K562 (cell line): ENCODE results near the gene WFDC2.

Experiments used
- CTCF ChIP-seq, 3 experiments: IDR thresholded peaks in 2 of 3; conservative IDR thresholded peaks in 1 of 3; 2 replicates each; pipeline ENCODE4 v1.5.1; 2011 to 2012; ENCODE audit warnings: low read length in 3 of 3, mild to moderate bottlenecking in 3 of 3, control low read depth in 2 of 3, improper control_type of control experiment in 1 of 3, inconsistent platforms in 1 of 3, low read depth in 1 of 3, mixed read lengths in 1 of 3, moderate library complexity in 1 of 3; ENCODE audit not compliant: insufficient read depth in 2 of 3
- POLR2A ChIP-seq: fragments of 450-650 bp; conservative IDR thresholded peaks from 2 replicates; pipeline ENCODE4 v1.6.1; 2016
- POLR2AphosphoS5 ChIP-seq: IDR thresholded peaks from 2 replicates; pipeline ENCODE4 v1.6.1; 2011; ENCODE audit warnings: mild to moderate bottlenecking, low read depth, low read length, moderate library complexity; ENCODE audit not compliant: control insufficient read depth, insufficient read depth
- SMARCE1 ChIP-seq: fragments of 450-650 bp; IDR thresholded peaks from 2 replicates; pipeline ENCODE4 v1.7.1; 2016; ENCODE audit warnings: mild to moderate bottlenecking
- USF2 ChIP-seq: sonication (generic); formaldehyde crosslinking; IDR thresholded peaks from 2 replicates; pipeline ENCODE4 v1.5.0; 2020; ENCODE audit warnings: missing genetic modification reagents
- ZNF766 ChIP-seq: fragments of 200-800 bp; sonication (Bioruptor generic); conservative IDR thresholded peaks from 2 replicates; pipeline ENCODE4 v1.6.1; 2016; ENCODE audit warnings: missing genetic modification characterization, missing compliant biosample characterization

GRCh38 chr20:45429618-45430017, 39.9 kb upstream of the WFDC2 start:
- no peak for TF ChIP-seq POLR2A
- TF ChIP-seq CTCF (IDR thresholded peaks at IDR 0.05 in 2 of 3, conservative IDR thresholded peaks at IDR 0.05 in 1 of 3; ENCODE audit: insufficient read depth in 2 of 3, low read depth in 1 of 3, low read length in 3 of 3) = no peak
- no peak for TF ChIP-seq SMARCE1
- no peak for TF ChIP-seq POLR2AphosphoS5
- TF ChIP-seq USF2 (CRISPR knock-in tag) = no peak
- TF ChIP-seq ZNF766 (CRISPR knock-in tag) = no peak
